HG03108 (cell line): ENCODE measurements around the gene BCHE.

Experiments used
- ATAC-seq: cut with Tn5 transposase; IDR thresholded peaks from one replicate; pipeline ENCODE4 v1.9.1; 2021; ENCODE audit warnings: moderate library complexity; ENCODE audit not compliant: unreplicated experiment

Gene BCHE

DNA sequence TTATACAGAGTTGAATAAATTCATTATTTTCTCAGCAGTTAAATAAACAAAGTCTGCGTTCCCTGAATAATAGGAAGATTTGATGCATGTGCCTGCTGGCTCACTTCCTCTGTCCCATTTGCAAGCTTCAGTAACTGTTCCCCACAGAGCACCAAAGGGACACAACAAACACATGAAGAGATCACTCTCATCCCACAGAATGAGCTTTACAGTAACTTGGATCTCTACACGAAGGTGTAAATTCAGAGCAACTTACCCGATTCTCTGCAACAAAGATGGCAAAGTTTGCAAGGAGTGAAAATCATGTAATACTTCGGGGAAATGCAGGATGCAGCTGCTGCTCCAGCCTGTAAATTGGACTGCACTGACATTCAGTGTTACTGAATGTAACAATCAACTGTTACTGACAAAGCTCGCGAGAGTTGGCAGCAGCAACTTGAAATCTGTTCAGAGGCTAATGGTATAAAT is at the start of gene BCHE:
BCHE (minus strand) TSS at position 366 of the 468 bp plus-strand sequence. CDS start 6,390 bp downstream, outside the sequence.
- ATAC-seq, result no peak

DNA sequence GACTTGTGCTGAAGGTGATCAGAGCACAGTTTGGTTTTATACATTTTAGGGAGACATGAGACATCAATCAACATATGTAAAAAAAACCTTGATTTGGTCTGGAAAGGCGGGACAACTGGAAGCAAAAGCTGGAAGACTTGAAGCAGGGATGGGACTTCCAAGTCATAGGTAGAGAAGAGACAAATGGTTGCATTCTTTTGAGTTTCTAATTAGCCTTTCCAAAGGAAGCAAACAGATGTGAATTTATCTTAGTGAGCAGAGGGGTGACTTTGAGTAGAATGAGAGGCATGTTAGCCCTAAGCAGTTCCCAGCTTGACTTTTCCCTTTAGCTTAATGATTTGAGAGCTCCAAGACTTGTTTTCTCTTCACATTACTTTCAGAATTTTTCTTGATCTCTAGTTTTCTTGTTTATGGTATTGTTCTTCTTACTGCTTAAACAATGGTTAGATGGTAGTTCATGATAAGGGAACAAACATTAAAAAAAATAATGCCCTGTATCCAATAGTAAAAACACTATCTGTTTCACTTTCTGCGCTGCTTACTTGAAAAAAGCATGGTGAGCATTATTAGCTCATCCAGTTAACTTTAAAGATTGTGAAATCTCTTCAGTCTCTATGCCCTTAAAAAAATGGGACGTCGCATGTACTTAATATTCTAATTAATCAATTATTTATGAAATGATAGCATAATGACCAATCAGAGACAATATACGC is 48.5 kb upstream of the BCHE start:
- ATAC-seq, result no peak

GRCh38 chr3:165884518-165884917 is 47.3 kb upstream of the BCHE start:
- no peak for ATAC-seq

DNA sequence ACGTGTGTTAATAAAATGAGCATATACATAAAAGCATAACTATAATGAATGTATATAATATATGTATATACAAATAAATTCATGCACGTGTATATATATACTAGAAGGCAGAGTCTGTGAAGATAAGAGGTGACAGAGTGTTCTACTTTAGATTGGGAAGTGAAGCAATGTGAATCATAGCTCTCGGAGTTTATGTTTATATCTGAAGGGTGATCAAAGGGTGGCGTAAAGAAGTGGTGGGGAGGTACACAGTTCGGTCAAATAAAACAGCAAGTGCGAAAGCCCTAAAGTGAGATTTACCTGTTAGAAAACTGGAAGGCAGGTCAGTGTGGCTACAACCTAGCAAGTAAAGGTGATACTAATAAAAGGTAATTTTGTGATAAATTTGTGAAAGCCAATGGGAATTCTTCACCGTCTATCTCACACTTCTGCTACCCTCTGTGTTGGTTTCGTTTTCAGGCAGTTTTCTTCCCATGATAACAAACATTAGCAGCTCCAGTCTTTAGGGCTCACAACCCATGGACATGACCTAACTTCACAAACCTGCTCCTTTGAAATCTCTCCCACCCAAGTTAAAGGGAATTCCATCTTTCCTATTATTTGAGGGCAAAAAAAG is 46.7 kb upstream of the BCHE start:
- ATAC-seq, result no peak

- no peak for ATAC-seq
These were observed 45.9 kb upstream of the BCHE start for GRCh38 chr3:165883117-165883516.

DNA sequence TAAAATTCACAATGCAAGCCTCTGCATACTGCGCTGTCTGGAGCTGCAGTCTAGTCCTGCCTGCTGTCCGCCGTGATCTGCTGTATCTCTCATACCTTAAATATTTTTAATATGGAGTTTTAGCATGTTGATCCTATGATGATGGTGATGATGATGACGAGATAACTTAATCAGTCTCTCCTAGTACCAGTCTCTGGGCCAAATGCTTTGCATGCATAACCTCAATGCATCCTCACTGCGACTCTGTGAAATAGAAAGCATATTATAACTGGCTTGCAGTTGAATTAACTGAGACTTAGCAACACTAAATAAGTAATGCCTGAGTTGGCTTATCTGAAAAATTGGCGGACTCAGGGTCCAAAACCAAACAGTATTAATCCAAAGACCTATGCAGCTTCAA is 38.4 kb upstream of the BCHE start:
- no peak for ATAC-seq

GRCh38 chr3:165874663-165875489 is 37.7 kb upstream of the BCHE start:
- ATAC-seq, result no peak

- no peak for ATAC-seq
These were observed 30.9 kb upstream of the BCHE start for GRCh38 chr3:165868088-165868487.

- no peak for ATAC-seq
These were observed 21.8 kb upstream of the BCHE start for GRCh38 chr3:165859061-165859460.

DNA sequence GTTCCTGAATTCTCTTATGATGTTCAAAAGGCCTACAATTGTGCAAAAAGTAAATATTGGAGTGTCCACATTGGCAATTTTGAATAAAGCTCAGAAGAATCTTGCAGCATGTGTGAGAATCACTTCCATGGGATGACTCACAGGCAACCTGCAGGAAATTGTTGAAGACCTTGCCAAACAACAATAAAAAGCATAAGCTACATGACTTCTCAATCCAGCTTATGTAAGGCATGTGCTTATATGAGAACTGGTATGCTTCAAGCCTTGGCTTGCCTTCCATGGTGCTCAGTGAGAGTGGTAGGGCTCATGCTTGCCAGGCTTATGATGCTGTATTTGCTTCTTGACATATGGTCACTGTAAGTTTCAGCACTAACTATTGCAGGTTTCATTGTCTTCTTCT is 18.4 kb upstream of the BCHE start:
- ATAC-seq, result no peak

GRCh38 chr3:165854696-165855095 is 17.5 kb upstream of the BCHE start:
- ATAC-seq, result no peak

- no peak for ATAC-seq
These were observed 15.5 kb upstream of the BCHE start for GRCh38 chr3:165852711-165853110.

- no peak for ATAC-seq
These were observed 15.0 kb upstream of the BCHE start for GRCh38 chr3:165852191-165852590.

DNA sequence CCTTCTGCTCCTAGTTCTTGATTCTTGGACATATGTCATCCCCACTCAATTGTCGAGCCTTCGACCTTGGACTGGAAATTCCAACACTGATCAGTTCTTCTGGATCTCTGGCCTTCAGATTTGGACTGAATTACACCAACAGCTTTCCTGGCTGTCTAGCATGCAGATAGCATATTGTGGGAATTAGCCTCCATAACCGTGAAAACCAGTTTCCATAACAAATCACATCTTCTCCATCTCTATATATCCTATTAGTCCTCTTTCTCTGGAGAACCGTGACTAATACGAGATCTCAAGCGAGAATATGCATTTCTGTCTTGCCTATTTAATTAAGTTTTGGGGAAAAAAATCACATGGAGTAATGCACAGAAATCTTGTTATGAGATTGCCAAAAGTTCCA is 8.8 kb upstream of the BCHE start:
- no peak for ATAC-seq

- no peak for ATAC-seq
These were observed 2.3 kb upstream of the BCHE start for GRCh38 chr3:165839296-165840076.

GRCh38 chr3:165837801-165838200 is 578 bp upstream of the BCHE start:
- no peak for ATAC-seq

DNA sequence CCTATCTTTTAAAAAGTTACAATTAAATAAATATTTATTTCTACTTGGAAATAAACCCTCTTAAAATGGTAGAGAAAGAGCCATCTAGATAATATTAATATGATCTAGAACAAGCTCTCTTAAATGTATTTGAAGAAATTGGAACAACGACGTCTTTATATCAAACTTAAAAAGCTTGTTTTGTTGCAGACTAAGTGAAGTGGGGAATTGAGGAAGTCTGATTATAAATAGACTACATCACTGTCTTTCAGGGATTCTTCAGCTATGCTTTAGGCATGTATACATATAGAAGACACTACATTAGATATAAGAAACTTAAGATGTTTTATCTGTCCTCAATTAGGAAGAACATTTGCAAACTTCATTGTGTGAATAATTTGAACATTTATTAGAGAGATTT is 1.8 kb downstream of the BCHE start:
- ATAC-seq, result no peak

DNA sequence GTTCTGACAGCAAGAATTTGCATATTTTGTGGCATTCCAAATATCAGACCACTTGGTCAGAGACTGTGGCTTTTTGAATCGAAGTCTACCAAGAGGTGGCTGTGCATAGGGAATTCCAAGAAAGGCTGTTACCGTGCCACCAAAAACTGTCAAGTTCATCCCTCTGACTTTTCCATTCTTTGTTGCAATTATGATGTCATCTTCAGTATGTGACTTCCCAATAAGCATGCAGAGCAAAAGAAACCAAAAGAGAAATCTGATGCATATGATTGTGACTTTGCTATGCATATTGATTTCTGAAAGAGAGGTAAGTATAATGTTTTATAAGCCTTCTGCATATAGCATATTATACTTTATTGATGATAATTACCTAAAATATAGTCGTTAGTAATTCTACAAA is 6.5 kb downstream of the BCHE start:
- no peak for ATAC-seq

GRCh38 chr3:165827883-165828282 is 9.3 kb downstream of the BCHE start:
- no peak for ATAC-seq

DNA sequence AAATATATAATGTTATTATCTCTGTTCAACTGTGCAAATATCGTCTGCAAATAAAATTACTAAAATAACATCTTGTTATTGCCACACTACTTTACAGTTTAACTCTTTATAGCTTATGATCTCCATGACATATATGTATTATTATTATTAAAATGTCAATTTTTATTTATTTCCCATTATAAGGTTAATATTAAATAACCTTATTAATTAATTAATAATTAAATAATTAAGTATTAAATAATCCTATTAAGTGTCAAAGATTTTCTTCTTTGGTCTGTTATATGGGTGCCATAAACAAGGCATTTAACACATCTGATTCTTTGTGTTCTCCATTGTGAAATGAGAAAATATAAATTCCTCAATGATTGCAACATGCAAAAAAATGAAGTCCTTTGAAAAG is 10.0 kb downstream of the BCHE start:
- no peak for ATAC-seq

GRCh38 chr3:165820671-165821123 is 16.5 kb downstream of the BCHE start:
- ATAC-seq, result no peak
